A549 (cell line): ENCODE measurements around the gene RBM4B. TPM values are rescaled to one million over a fixed set of nuclear protein-coding genes. Genes with fewer than 3 reads are reported as not detected.

Source experiments
- ATAC-seq, 2 experiments: fragments of 200-7000 bp in 1 of 2; fragments of >200 bp in 1 of 2; cut with Nextera tagmentation in 1 of 2; cut with Tn5 transposase in 1 of 2; 3 replicates each; pipeline versions ENCODE4 v1.8.0 to v1.9.1; 2018 to 2020; ENCODE audit warnings: mild to moderate bottlenecking in 1 of 2, moderate library complexity in 1 of 2
- CTCF ChIA-PET: fragments of 300-600 bp; sonication (Branson Sonifier 250); formaldehyde crosslinking; extraction: SDS; loops from one replicate; lab custom pipeline; 2021; ENCODE audit warnings: antibody characterized with exemption, inconsistent platforms; lab: Yijun Ruan, JAX
- POLR2A ChIA-PET: fragments of 350-600 bp; formaldehyde crosslinking; extraction: SDS; loops from one replicate; lab custom pipeline; 2021; ENCODE audit warnings: antibody characterized with exemption, inconsistent platforms; lab: Yijun Ruan, JAX
- DNase-seq, 2 experiments: peaks; one replicate each; pipeline versions ENCODE4 v3.0.0 to v3.0.0-alpha.2; 2011 to 2016; ENCODE audit warnings: low read depth in 1 of 2, low spot score in 1 of 2
- FAIRE-seq: peaks from 2 replicates; lab custom pipeline; 2011; peaks lifted over from hg19 to GRCh38; lab: Jason Lieb, UNC
- H3K27ac ChIP-seq, 2 experiments: fragments of >200 bp; sonication (Bioruptor Twin); formaldehyde crosslinking; 3 replicates each; pipeline ENCODE4 v1.5.1; 2016 to 2017
- H3K4me1 ChIP-seq: fragments of >200 bp; sonication (Bioruptor Twin); formaldehyde crosslinking; 3 replicates; pipeline ENCODE4 v1.6.1; 2016
- H3K4me2 ChIP-seq: fragments of >200 bp; sonication (Bioruptor Twin); formaldehyde crosslinking; 3 replicates; pipeline ENCODE4 v1.6.1; 2016
- H3K4me3 ChIP-seq: fragments of >200 bp; sonication (Bioruptor Twin); formaldehyde crosslinking; 3 replicates; pipeline ENCODE4 v1.5.1; 2016
- H3K9me3 ChIP-seq: fragments of >200 bp; sonication (Bioruptor Twin); formaldehyde crosslinking; 3 replicates; pipeline ENCODE4 v1.6.1; 2016
- BHLHE40 ChIP-seq: IDR thresholded peaks from 2 replicates; pipeline ENCODE4 v1.6.1; 2012; ENCODE audit warnings: low read depth, low read length, inconsistent platforms
- CBX2 ChIP-seq: fragments of 200-600 bp; sonication (generic); IDR thresholded peaks from 2 replicates; pipeline ENCODE4 v1.6.1; 2016; ENCODE audit warnings: low read depth, mild to moderate bottlenecking, borderline replicate concordance
- CBX8 ChIP-seq: fragments of 200-600 bp; sonication (generic); IDR thresholded peaks from 2 replicates; pipeline ENCODE4 v1.6.1; 2016
- EHF ChIP-seq: fragments of 250-450 bp; sonication (Bioruptor Pico); IDR thresholded peaks from 2 replicates; pipeline ENCODE4 v1.5.0; 2020; ENCODE audit warnings: mild to moderate bottlenecking
- EP300 ChIP-seq, 2 experiments: fragments of >200 bp; sonication (Bioruptor Twin); formaldehyde crosslinking; IDR thresholded peaks; 2 replicates in 1 of 2; 3 replicates in 1 of 2; pipeline ENCODE4 v1.6.1; 2016 to 2017
- FOSB ChIP-seq: fragments of 250-450 bp; sonication (Bioruptor Pico); IDR thresholded peaks from 2 replicates; pipeline ENCODE4 v1.5.0; 2020; ENCODE audit warnings: mild to moderate bottlenecking, moderate library complexity
- FOSL2 ChIP-seq, 2 experiments: fragments of 450-650 bp in 1 of 2; fragments of >200 bp in 1 of 2; sonication (Bioruptor Twin) in 1 of 2; formaldehyde crosslinking; IDR thresholded peaks; 2 replicates each; pipeline versions ENCODE4 v1.5.0 to v1.6.1; 2016 to 2020; ENCODE audit warnings: mild to moderate bottlenecking in 1 of 2, moderate library complexity in 1 of 2
- FOXS1 ChIP-seq: fragments of 250-450 bp; sonication (Bioruptor Pico); IDR thresholded peaks from 2 replicates; pipeline ENCODE4 v1.5.0; 2020; ENCODE audit warnings: mild to moderate bottlenecking, moderate library complexity
- HOXA7 ChIP-seq: fragments of 250-450 bp; sonication (Bioruptor Pico); IDR thresholded peaks from 2 replicates; pipeline ENCODE4 v1.5.0; 2020; ENCODE audit warnings: mild to moderate bottlenecking, moderate library complexity
- HOXB5 ChIP-seq: fragments of 250-450 bp; sonication (Bioruptor Pico); IDR thresholded peaks from 2 replicates; pipeline ENCODE4 v1.5.0; 2020; ENCODE audit warnings: mild to moderate bottlenecking, moderate library complexity
- JUNB ChIP-seq: fragments of >200 bp; sonication (Bioruptor Twin); formaldehyde crosslinking; IDR thresholded peaks from 2 replicates; pipeline ENCODE4 v1.6.1; 2016
- RAD21 ChIP-seq, 2 experiments: fragments of >200 bp in 1 of 2; sonication (Bioruptor Twin) in 1 of 2; formaldehyde crosslinking in 1 of 2; IDR thresholded peaks in 1 of 2; conservative IDR thresholded peaks in 1 of 2; 2 replicates in 1 of 2; 3 replicates in 1 of 2; pipeline ENCODE4 v1.6.1; 2012 to 2018; ENCODE audit warnings: inconsistent platforms in 1 of 2
- RARB ChIP-seq: fragments of 250-450 bp; sonication (Bioruptor Pico); IDR thresholded peaks from 2 replicates; pipeline ENCODE4 v1.8.0; 2021; ENCODE audit warnings: mild to moderate bottlenecking, moderate library complexity
- SMC3 ChIP-seq: fragments of >200 bp; sonication (Bioruptor Twin); formaldehyde crosslinking; IDR thresholded peaks from 3 replicates; pipeline ENCODE4 v1.6.1; 2018; ENCODE audit warnings: inconsistent platforms
- TFCP2L1 ChIP-seq: fragments of 250-450 bp; sonication (Bioruptor Pico); IDR thresholded peaks from 2 replicates; pipeline ENCODE4 v1.5.0; 2021; ENCODE audit warnings: mild to moderate bottlenecking
- TP53 ChIP-seq: fragments of 250-450 bp; sonication (Bioruptor Pico); IDR thresholded peaks from 2 replicates; pipeline ENCODE4 v1.5.0; 2021; ENCODE audit warnings: mild to moderate bottlenecking, moderate library complexity
- WGBS: methylation state at CpG from one replicate; pipeline ENCODE4 v1.1.6; 2017; ENCODE audit errors: missing lambda C conversion rate; 5-methylcytosine and 5-hydroxymethylcytosine counted together
- polyA plus RNA-seq, 4 experiments: library from polyadenylated mRNA; depleted of rRNA in 3 of 4; stranded (reverse); fragments of >200 nt; fragmentation: RNase III in 1 of 4; extraction: RNeasy Plus Mini Kit Qiagen cat#74134 plus additional on column Dnase treatment in 1 of 4; gene quantifications; 2 replicates in 3 of 4; 3 replicates in 1 of 4; pipeline ENCODE4 v1.2.3, GENCODE V29; 2011 to 2017
- TF ChIP-seq, protein P1 (sequence below): fragments of 250-450 bp; sonication (Bioruptor Pico); IDR thresholded peaks from 2 replicates; pipeline ENCODE4 v1.5.0; 2020; ENCODE audit warnings: low read depth, mild to moderate bottlenecking, moderate library complexity
- TF ChIP-seq, protein P2 (sequence below): fragments of >200 bp; sonication (Bioruptor Twin); formaldehyde crosslinking; IDR thresholded peaks from 2 replicates; pipeline ENCODE4 v1.6.1; 2016
- TF ChIP-seq, protein P3 (sequence below): fragments of 200-600 bp; sonication (generic); IDR thresholded peaks from 2 replicates; pipeline ENCODE4 v1.6.1; 2016; ENCODE audit warnings: antibody characterized with exemption, mild to moderate bottlenecking, moderate library complexity

Gene RBM4B
- polyA plus RNA-seq, 2 of the 4 experiments (the other 2 are of a cell fraction) = 28.0 to 32.7 TPM

DNA sequence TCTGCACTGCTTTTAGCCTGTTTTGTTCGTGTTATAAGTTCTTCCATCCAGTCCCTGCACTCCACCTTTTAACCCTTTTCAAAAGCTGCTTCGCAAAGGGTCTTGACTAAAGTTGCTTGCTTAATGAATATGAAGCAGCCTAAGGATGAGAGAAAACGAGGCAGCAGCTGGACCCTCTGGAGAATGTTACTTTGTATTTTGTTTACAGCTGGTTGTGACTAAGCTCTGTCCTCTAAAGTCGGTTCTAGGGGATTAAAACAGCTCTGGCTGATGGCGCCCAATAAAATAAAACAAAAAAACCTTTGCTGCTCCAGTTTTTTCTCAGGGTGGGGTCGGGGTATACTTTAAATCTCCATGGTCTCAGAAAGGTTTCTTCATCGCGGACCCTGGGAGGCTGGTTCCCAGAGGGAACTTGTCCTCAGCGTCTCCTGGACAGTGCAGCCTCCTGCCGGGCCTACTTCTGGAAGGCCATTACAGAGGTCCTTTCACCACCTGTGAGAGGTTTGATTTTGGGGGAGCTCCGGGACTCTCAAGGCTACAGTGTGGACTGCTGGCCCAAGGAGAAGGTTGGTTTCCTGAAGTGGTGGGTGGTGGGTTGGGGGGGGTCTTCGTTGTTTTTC, 40.0 kb downstream of the RBM4B start:
- 32% methylated on average over 12 of the region's 12 CpGs for WGBS
- Histone ChIP-seq H3K4me3 (peak overlapping the region; percentile 32), H3K4me1 (peaks cover 40% of the 10 kb centered on the region), H3K4me2 (peak overlapping the region; percentile 85), H3K27ac (peak overlapping the region; percentile 75 to 91), H3K9me3 (no peaks in the 10 kb centered on the region)
- peak; percentile 52 to 55 for ATAC-seq
- no peak for TF ChIP-seq EP300 (IDR thresholded peaks at IDR 0.05)
- no peak for TF ChIP-seq TFCP2L1
- no peak for TF ChIP-seq BHLHE40
- 0 out of 2 replicates have a peak, but pooled peaks have one; percentile 81 for TF ChIP-seq TP53
- TF ChIP-seq SMC3 = 0 out of 3 replicates have a peak, but pooled peaks have one; percentile 6
- no peak for TF ChIP-seq HOXA7 (CRISPR knock-in tag)
- DNase-seq = no peak
- FAIRE-seq = no peak
- POLR2A ChIA-PET = interaction anchor here (0.6 to 3.0 kb wide), 24 partner anchors 9 to 252 kb away, joined by 3 to 60 read pairs (median 6); partner anchors contain the start of genes CCDC87, CCS, CTSF and DPP3
- CTCF ChIA-PET = interaction anchor here (0.6 to 2.9 kb wide), 20 partner anchors 8 to 251 kb away, joined by 3 to 12 read pairs (median 3); partner anchors contain the start of gene CTSF

DNA sequence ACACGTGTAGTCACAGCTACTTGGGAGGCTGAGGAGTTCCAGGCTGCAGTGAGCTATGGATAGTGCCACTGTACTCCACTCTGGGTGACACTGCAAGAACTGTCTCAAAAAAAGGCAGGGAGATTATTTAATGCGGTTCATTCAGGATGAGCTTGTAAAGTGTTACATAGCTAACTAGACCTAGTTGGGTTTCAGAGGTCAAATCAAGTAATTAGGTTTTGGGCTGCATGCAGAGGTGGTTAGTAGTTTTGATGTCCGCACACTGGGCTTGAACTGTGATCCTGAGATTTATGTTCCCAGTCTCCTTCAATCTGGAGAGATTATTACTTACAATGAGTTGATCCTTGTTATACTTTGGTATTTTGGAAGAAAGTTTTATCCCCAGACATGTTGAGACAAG, 41.3 kb downstream of the RBM4B start:
- H3K4me2 ChIP-seq = no peak overlapping the region
- no peak overlapping the region for H3K4me3 ChIP-seq
- no peak for FAIRE-seq
- DNase-seq = no peak
- no peaks in the 10 kb centered on the region for H3K9me3 ChIP-seq
- peaks cover 28% of the 10 kb centered on the region for H3K4me1 ChIP-seq
- POLR2A ChIA-PET = interaction anchor here (0.7 to 1.2 kb wide), 2 partner anchors 13 to 20 kb away, joined by 3 to 6 read pairs; partner anchors contain the start of gene RBM14
- CTCF ChIA-PET = interaction anchor here (0.7 to 2.9 kb wide), 6 partner anchors 13 to 50 kb away, joined by 3 to 12 read pairs (median 6); partner anchors contain the start of genes CCDC87 and CCS
- H3K27ac ChIP-seq = peak overlapping the region in 1 of 2 experiments; percentile 5; a peak in 1 of 6 replicates
- no peak for TF ChIP-seq EHF (CRISPR knock-in tag)
- no peak for TF ChIP-seq FOSB
- no peak for TF ChIP-seq FOSL2 (IDR thresholded peaks at IDR 0.05)
- TF ChIP-seq FOSL2 (CRISPR knock-in tag; IDR thresholded peaks at IDR 0.05) = no peak
- TF ChIP-seq, protein P1, sequence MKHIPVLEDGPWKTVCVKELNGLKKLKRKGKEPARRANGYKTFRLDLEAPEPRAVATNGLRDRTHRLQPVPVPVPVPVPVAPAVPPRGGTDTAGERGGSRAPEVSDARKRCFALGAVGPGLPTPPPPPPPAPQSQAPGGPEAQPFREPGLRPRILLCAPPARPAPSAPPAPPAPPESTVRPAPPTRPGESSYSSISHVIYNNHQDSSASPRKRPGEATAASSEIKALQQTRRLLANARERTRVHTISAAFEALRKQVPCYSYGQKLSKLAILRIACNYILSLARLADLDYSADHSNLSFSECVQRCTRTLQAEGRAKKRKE (CRISPR knock-in tag) = no peak
- TF ChIP-seq, protein P2, sequence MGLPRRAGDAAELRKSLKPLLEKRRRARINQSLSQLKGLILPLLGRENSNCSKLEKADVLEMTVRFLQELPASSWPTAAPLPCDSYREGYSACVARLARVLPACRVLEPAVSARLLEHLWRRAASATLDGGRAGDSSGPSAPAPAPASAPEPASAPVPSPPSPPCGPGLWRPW = no peak
- no peak for TF ChIP-seq CBX8
- TF ChIP-seq SMC3 = no peak
- TF ChIP-seq HOXB5 = no peak
- TF ChIP-seq RARB (CRISPR knock-in tag) = no peak
- no peak for TF ChIP-seq FOXS1
- TF ChIP-seq, protein P3, sequence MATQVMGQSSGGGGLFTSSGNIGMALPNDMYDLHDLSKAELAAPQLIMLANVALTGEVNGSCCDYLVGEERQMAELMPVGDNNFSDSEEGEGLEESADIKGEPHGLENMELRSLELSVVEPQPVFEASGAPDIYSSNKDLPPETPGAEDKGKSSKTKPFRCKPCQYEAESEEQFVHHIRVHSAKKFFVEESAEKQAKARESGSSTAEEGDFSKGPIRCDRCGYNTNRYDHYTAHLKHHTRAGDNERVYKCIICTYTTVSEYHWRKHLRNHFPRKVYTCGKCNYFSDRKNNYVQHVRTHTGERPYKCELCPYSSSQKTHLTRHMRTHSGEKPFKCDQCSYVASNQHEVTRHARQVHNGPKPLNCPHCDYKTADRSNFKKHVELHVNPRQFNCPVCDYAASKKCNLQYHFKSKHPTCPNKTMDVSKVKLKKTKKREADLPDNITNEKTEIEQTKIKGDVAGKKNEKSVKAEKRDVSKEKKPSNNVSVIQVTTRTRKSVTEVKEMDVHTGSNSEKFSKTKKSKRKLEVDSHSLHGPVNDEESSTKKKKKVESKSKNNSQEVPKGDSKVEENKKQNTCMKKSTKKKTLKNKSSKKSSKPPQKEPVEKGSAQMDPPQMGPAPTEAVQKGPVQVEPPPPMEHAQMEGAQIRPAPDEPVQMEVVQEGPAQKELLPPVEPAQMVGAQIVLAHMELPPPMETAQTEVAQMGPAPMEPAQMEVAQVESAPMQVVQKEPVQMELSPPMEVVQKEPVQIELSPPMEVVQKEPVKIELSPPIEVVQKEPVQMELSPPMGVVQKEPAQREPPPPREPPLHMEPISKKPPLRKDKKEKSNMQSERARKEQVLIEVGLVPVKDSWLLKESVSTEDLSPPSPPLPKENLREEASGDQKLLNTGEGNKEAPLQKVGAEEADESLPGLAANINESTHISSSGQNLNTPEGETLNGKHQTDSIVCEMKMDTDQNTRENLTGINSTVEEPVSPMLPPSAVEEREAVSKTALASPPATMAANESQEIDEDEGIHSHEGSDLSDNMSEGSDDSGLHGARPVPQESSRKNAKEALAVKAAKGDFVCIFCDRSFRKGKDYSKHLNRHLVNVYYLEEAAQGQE = no peak
- no peak for TF ChIP-seq CBX2
- TF ChIP-seq JUNB = no peak
- TF ChIP-seq RAD21 (conservative IDR thresholded peaks at IDR 0.05 in 1 of 2, IDR thresholded peaks at IDR 0.05 in 1 of 2) = no peak
- no peak for ATAC-seq
- 93% methylated on average over 3 of the region's 3 CpGs for WGBS
